ENCODE results near the gene ANKRD26.

- TF ChIP-seq CTCF (IDR thresholded peaks at IDR 0.05) = no peak
- TF ChIP-seq POLR2A (IDR thresholded peaks at IDR 0.05) = no peak
Observed at GRCh38 chr10:27068217-27068891, 31.9 kb downstream of the ANKRD26 start.

Data from Peyer's patch (tissue), 4 donors.